ENCODE measurements around the gene ZNF514.

ZNF514 gene

DNA sequence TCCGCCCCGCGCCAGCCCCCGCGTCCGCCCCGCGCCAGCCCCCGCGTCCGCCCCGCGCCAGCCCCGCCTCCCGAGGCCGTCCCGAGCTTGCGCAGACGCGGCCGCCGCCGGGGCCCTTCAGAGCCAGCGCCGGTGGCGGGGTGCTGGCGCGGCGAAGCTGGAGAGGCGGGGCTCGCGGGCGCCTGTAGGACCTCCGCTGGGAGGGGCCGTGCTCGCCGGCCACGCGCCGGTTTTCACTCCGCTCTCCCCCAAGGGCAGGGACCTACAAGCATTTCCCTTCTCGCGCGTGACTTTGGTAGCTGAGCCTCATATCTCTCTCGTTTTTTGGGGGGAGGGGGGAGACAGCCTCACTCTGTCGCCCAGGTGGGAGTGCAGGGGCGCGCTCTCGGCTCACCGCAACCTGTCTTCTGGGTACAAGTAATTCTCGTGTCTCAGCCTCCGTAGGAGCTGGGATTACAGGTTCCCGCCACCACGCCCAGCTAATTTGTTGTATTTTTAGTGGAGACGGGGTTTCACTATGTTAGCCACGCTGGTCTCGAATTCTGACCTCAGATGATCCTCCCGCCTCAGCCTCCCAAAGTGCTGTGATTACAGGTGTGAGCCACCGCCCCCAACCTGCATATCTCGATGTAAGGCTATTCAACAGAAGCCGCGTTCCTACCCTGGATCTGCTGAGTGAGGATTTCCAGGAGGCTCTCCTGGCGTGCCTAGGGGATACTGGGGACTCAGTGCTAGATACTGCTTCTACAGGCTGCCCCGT, at the start of gene ZNF514:
Gene ZNF514 (minus strand): TSS at position 159 of the 760 bp plus-strand sequence. CDS start 6,595 bp downstream, outside the sequence.
- peak; percentile 41 to 66 for DNase-seq

GRCh38 chr2:95208106-95208505, 48.5 kb upstream of the ZNF514 start:
- no peak for DNase-seq

DNA sequence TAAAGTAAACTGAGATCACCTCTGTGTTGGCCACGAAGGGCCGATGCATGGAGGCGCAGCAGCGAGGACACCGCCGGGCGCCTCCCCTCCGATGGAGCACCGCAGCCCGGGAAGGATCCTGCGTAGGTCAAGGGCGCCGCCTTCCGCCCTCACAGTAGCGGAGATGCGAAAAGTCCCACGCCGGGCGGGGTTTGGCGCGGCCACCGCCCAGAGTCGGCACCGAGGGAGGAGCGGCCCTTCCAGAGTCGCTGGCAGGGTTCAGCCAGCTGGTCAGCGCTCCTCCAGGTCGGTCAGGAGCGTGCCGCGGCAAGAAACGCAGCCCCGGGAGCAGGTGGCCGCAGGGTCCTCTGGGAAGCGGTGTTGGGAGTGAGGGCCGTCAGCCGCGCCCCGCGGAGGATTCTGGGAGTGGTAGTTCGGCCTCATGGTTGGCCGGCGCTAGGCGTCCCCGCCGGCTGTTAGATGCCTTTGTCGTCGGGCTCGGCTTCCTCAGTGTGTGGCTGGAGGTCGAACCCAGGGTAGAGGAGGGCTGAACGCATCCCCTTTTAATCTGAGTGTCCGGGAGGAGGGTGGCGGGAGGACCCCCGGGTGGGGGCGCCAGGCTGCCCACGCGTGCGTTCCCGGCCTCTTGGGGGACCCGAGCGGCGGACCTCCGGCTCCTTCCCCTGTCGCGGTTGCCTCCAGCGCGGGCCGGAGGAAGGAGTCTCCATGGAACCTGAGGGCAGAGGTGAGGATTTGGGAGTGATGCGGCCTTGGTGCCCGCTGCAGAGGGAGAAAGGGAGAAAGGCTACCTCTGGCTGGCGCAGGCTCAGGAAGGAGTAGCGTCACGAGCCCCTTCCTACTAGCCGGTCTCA, 47.7 kb upstream of the ZNF514 start, which contains the start of gene ZNF892:
Gene ZNF892 (plus strand): TSS at position 411 of the 851 bp plus-strand sequence. CDS start 295 bp downstream, at position 706.
- DNase-seq = peak; percentile 86 to 88

DNA sequence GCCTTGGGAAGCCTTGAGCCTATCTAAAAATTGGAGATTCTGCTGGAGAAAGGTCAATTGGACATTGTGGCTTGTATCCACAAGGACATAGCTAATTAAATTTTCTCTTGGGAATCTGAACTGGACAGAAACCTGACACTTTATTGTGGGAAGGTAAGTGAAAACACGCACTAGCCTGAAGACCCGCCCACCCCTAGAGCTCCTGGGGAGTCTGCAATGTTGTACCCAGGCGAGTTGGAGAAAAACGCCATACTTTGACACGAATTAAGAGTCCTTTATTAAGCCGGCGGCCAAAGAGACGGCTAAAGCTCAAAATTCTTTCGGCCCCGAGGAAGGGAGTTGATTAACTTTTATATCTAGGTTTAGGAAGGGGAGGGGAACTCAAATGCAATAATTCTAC, 46.4 kb upstream of the ZNF514 start:
- no peak for DNase-seq

- no peak for DNase-seq
Observed at GRCh38 chr2:95204396-95204795, 44.7 kb upstream of the ZNF514 start.

- no peak for DNase-seq
Observed at GRCh38 chr2:95203911-95204310, 44.3 kb upstream of the ZNF514 start.

DNA sequence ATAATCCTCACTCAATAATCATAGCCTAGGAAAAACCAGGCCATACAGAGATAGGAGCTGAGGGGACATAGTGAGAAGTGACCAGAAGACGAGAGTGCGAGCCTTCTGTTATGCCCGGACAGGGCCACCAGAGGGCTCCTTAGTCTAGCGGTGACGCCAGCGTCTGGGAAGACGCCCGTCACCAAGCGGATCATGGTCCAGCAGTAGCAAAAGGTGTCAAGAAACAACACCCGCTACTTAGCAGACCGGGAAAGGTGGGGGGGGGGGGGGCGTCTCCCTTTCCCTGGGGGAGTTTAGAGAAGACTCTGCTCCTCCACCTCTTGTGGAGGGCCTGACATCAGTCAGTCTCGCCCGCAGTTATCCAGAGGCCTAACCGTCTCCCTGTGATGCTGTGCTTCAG, 33.3 kb upstream of the ZNF514 start:
- peak; percentile 2 to 4 for DNase-seq

- no peak for DNase-seq
Observed at GRCh38 chr2:95185973-95186372, 26.3 kb upstream of the ZNF514 start.

DNA sequence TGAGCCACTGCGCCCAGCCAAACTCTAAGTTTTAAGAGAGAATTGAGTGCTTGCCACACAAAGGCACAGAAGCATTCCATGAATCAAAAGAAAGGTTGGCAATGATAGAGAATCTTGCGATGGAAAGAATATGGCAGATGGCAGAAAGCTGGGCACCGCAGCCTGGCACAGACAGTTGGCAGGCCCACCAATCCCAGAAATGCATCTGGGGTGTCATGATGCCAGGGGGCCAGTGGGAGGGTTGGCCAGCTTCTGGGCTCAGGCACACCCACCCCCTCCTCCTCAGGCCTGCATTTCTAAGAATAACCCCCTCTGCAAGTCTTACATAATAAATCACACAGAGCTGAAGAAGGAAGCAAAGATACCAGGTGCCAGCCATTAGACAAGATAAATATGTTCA, 25.5 kb upstream of the ZNF514 start:
- no peak for DNase-seq

- DNase-seq = no peak
Observed at GRCh38 chr2:95181774-95182173, 22.1 kb upstream of the ZNF514 start.

- DNase-seq = no peak
Observed at GRCh38 chr2:95179451-95179850, 19.8 kb upstream of the ZNF514 start.

DNA sequence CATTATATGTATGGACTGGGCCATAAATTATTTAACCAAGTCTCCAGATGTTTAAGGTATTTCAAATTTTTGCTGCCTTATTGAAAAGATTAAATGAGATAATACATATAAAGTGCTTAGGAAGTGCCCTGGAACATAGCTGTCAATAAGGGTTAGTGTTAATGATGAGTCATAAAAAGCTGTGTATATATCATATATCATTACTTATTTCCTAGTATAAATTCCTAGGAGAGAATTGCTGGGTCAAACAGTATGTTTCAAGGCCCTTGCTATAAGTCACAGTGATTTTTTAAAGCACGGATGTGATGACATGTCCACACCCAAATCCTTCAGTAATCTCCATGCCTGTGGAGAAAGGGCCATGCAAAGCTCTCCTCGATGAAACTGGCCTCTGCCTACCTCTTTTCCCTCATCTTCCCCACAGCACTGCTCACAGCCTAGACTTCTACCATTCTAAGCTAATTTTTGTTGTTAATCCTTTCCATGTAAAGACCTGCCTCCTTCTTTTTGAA, 14.4 kb upstream of the ZNF514 start:
- DNase-seq = no peak

DNA sequence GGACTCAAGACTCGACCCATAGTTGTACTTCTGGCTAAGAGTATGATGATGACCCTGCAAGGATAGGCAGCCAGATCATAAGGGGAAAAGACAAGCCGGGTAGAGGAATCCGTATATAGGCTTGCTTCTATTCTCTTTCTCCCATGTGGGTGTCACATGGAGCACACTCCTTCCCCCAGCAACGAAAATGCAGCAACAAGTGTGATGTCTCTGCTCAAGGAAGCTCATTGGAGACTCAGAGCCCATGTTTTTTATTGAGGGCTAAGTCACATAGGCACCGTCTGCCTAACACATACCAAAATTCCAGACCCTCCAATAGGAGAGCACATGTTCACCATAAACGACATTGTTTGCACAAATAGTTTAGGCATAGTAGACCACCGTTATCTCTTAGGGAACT, 12.3 kb upstream of the ZNF514 start:
- DNase-seq = no peak

GRCh38 chr2:95166065-95166763, 6.6 kb upstream of the ZNF514 start:
- DNase-seq = no peak

GRCh38 chr2:95165371-95166064, 5.9 kb upstream of the ZNF514 start, which contains the start of gene ZNF2:
ZNF2 (plus strand) TSS chr2:95165809; CDS start chr2:95176227, 10,418 bp downstream.
- peak; percentile 95 for DNase-seq

- DNase-seq = no peak
Observed at GRCh38 chr2:95165030-95165370, 5.4 kb upstream of the ZNF514 start.

GRCh38 chr2:95158891-95159619, 593 bp downstream of the ZNF514 start:
- DNase-seq = peak in 1 of 2 experiments; percentile 17

GRCh38 chr2:95158441-95158840, 1.2 kb downstream of the ZNF514 start:
- no peak for DNase-seq

DNA sequence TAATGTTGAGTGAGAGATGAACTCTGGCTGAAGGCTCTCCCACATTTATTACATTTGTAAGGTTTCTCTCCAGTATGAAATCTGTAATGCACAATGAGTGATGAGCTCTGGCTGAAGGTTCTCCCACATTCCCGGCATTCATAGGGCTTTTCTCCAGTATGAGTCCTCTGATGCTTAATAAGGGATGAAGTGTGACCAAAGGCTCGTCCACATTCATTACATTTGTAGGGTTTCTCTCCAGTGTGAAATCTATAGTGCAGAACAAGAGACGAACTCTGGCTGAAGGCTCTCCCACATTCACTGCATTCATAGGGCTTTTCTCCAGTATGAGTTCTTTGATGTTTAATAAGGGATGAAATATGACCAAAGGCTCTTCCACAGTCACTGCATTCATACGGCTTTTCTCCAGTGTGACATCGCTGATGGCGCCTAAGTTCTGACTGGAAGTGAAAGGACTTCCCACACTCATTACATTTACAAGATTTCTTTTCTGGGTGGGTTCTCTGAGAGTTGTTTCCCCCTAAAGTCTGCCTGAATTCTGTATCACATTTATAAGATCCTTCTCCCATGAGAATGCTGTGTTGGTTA, 10.2 kb downstream of the ZNF514 start:
- no peak for DNase-seq

DNA sequence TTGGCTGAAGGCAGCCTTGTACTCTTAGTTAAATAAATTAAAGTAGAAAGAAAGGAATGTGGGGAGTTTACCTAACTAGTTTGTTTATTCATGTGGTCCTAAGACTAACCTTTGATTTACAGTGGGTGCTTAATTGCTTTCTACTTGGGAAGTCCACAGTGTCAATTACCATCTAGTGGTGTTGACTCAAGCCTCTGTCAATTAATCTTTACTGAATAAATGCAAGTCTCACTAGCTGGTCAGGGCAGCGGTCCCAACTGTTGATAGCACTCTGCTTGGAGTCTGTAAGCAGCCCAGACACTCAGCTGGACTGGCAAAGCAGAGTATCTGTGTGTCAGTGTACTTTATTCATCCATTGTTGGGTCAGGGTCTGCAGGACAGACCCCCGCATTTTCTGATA, 15.8 kb downstream of the ZNF514 start:
- no peak for DNase-seq

DNA sequence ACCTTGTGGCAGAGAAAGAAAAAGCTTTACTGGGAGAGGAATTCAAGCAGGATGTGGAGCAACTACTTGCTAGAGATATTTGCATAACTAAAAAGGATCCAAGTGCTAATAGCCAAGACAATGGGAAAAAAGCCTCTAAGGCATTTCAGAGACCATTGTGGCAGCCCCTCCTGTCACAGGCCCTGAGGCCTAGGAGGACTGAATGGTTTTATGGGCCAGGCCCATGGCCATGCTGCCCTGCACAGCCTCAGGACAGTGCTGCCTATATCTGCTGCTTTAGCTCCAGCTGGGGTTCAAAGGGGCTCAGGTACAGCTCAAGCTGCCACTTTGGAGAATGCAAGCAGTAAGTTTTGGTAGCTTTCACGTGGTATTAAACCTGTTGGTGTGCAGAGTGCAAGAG, 20.9 kb downstream of the ZNF514 start:
- DNase-seq = no peak

All from NCI-H1930 (cell line).